Body of pancreas (tissue), 4 donors: ENCODE data around the gene ACTG2. TPM values are rescaled to one million over a fixed set of nuclear protein-coding genes. Genes with fewer than 3 reads are reported as not detected.
A peak's percentile ranks its signal among the peaks of the same experiment; 100 is the strongest.

Source experiments
- ATAC-seq: fragments of 150-250 bp; one replicate; pipeline ENCODE4 v1.9.1; 2016
- DNase-seq, 4 donors: peaks; one replicate each; pipeline ENCODE4 v3.0.0-alpha.2; 2019
- H3K27ac ChIP-seq, 4 donors: fragments of 200-600 bp; sonication (generic); 1 replicate in 3 of 4; 2 replicates in 1 of 4; pipeline versions ENCODE4 v1.5.1 to v1.6.1; 2016 to 2019; ENCODE audit warnings: mild to moderate bottlenecking in 1 of 4, mixed read lengths in 1 of 4, moderate library complexity in 1 of 4
- H3K27me3 ChIP-seq, 2 donors: fragments of 200-600 bp; sonication (generic); one replicate each; pipeline ENCODE4 v1.6.0; 2016; ENCODE audit warnings: mild to moderate bottlenecking in 1 of 2
- H3K36me3 ChIP-seq, 2 donors: fragments of 200-600 bp; sonication (generic); replicated peaks in 1 of 2; 2 replicates each; pipeline ENCODE4 v1.5.1; 2016; ENCODE audit warnings: low read depth in 2 of 2; ENCODE audit not compliant: insufficient read depth in 1 of 2
- H3K4me1 ChIP-seq: fragments of 200-600 bp; sonication (generic); one replicate; pipeline ENCODE4 v1.6.0; 2016
- H3K4me3 ChIP-seq, 2 donors: fragments of 200-600 bp; sonication (generic); 1 replicate in 1 of 2; 2 replicates in 1 of 2; pipeline ENCODE4 v1.5.1; 2016 to 2019
- H3K9me3 ChIP-seq, 3 donors: fragments of 200-600 bp; sonication (generic); 1 replicate in 2 of 3; 2 replicates in 1 of 3; pipeline ENCODE4 v1.5.1; 2016
- POLR2A ChIP-seq, 3 donors: fragments of 450-650 bp; IDR thresholded peaks; one replicate each; pipeline ENCODE4 v1.6.1; 2016; ENCODE audit warnings: antibody characterized with exemption in 3 of 3, mild to moderate bottlenecking in 2 of 3
- whole genome bisulfite sequencing, 2 donors: methylation state at CpG; one replicate each; pipeline ENCODE4 v1.1.5; 2017; 5-methylcytosine and 5-hydroxymethylcytosine counted together
- intact Hi-C: fragments of 100-400 bp; cut with DNase I; formaldehyde crosslinking; loops from one replicate; pipeline ENCODE4 v1.15.1; 2023
- total RNA-seq, 2 donors: library from RNA; depleted of rRNA; stranded (reverse); fragments of >200 nt; gene quantifications; one replicate each; pipeline ENCODE4 v1.1.0, GENCODE V29; 2016
- TF ChIP-seq, protein P1 (sequence below), 7 experiments: fragments of 450-650 bp in 4 of 7; fragments of 200-600 bp in 3 of 7; sonication (generic) in 3 of 7; IDR thresholded peaks; one replicate each; pipeline ENCODE4 v1.5.1; 2016 to 2019; ENCODE audit warnings: antibody characterized with exemption in 7 of 7

The ACTG2 gene
- 1 to 10 TPM in 1 of 2 donors, under 1 TPM in 1; 0.52 to 1.3 TPM for total RNA-seq

DNA sequence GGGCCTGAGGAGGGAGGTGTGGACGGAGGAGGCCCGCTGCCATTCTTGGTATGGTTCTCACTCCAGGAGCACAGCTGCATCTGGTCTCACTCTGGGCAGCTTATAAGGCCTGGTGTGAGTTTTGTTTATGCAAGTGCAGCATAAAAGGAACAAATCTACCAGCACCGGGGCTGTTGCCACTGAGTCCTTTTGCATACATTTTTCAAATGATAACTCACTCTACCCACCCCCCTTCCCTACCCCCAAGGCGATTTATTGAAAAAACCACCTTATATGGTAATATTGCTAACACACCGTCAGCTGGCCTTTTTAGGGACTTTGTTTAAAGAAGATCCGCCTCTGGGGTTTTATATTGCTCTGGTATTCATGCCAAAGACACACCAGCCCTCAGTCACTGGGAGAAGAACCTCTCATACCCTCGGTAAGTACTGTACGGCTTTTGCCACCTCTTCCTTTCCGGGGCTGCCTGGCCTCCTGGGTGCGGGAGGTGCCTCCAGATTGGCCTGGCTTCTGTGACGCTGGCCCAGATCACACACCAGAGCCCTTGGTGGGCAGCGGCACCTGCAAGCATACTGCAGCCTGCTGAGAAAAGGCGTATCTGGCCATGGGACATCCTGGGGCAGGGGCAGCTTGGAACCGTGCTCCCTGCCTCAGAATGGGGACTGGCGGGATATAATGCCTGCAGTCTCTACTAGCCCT lies at the start of gene ACTG2:
Gene ACTG2 (plus strand): TSS at position 378 of the 699 bp plus-strand sequence. CDS start 8,304 bp downstream, outside the sequence.
- TF ChIP-seq, protein P1, sequence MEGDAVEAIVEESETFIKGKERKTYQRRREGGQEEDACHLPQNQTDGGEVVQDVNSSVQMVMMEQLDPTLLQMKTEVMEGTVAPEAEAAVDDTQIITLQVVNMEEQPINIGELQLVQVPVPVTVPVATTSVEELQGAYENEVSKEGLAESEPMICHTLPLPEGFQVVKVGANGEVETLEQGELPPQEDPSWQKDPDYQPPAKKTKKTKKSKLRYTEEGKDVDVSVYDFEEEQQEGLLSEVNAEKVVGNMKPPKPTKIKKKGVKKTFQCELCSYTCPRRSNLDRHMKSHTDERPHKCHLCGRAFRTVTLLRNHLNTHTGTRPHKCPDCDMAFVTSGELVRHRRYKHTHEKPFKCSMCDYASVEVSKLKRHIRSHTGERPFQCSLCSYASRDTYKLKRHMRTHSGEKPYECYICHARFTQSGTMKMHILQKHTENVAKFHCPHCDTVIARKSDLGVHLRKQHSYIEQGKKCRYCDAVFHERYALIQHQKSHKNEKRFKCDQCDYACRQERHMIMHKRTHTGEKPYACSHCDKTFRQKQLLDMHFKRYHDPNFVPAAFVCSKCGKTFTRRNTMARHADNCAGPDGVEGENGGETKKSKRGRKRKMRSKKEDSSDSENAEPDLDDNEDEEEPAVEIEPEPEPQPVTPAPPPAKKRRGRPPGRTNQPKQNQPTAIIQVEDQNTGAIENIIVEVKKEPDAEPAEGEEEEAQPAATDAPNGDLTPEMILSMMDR (IDR thresholded peaks at IDR 0.05), result no peak
- no peak for TF ChIP-seq POLR2A (IDR thresholded peaks at IDR 0.05)
- DNase-seq, result no peak
- WGBS, 2 donors, result 69 to 71% methylated on average over 5 to 15 of the region's 15 CpGs
- Histone ChIP-seq H3K27ac (no peak within 1 kb of the TSS), H3K27me3 (no peaks in the 10 kb centered on the region), H3K36me3 (no peaks in the 10 kb centered on the region), H3K4me3 (no peak within 1 kb of the TSS), H3K9me3 (no peaks in the 10 kb centered on the region), H3K4me1 (no peaks in the 10 kb centered on the region)
- intact Hi-C loops, result no loop called here
- no peak for ATAC-seq

DNA sequence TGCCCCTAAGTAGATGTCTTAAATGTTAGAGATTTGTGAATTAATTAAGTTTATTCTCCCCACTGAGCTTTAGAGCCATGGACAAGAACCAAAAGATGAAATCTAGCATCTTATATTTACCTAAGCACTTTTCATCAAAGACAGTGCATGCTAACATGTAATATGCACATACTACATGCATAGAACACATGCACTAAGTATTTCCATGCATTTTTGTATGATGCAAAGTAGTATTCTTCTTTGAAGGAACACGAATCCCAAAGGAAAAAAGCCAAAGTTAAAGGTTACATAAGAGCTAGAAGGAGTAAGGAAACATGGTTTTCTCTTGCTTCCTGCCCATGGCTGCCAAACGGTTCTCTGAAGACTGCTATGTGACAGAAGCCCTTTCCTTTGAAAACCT lies 48.7 kb upstream of the ACTG2 start:
- Histone ChIP-seq H3K4me3 (no peak overlapping the region), H3K36me3 (peaks cover 9 to 22% of the 10 kb centered on the region in 2 donors), H3K27ac (no peak overlapping the region), H3K9me3 (no peaks in the 10 kb centered on the region), H3K27me3 (no peaks in the 10 kb centered on the region), H3K4me1 (peaks cover 18% of the 10 kb centered on the region)
- ATAC-seq, result no peak
- intact Hi-C loops, result no loop called here
- no peak for DNase-seq
- no peak for TF ChIP-seq POLR2A (IDR thresholded peaks at IDR 0.05)
- TF ChIP-seq, protein P1 (IDR thresholded peaks at IDR 0.05), result no peak
- WGBS, 2 donors, result 58 to 60% methylated on average over 2 of the region's 2 CpGs

DNA sequence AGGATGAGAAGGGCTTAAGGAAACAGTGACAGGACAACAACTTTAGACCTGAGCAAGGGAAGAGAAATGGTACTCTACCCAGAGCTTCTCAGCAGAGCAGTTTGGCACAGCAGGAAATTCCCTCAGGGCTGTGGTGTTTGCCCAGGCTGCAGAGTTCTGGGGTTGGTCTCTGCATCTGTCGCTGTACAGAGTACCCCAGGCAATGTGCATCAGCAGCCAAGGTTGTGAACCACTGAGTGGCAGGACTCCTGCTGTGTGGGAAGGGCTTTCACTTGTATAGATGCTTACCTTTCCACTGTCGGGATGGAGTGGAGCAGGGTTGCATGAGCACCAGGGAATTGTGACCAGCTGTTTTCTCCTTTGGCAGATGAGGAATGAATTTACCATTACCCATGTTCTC lies 42.8 kb upstream of the ACTG2 start:
- ATAC-seq (no peak), DNase-seq (no peak)
- no peak for TF ChIP-seq POLR2A (IDR thresholded peaks at IDR 0.05)
- TF ChIP-seq, protein P1 (IDR thresholded peaks at IDR 0.05), result no peak
- 92 to 100% methylated on average over 2 of the region's 2 CpGs for WGBS, 2 donors
- intact Hi-C loops, result no loop called here
- Histone ChIP-seq H3K27ac (no peak overlapping the region), H3K4me1 (no peaks in the 10 kb centered on the region), H3K9me3 (no peaks in the 10 kb centered on the region), H3K36me3 (peaks cover 12 to 54% of the 10 kb centered on the region in 2 donors), H3K4me3 (no peak overlapping the region), H3K27me3 (no peaks in the 10 kb centered on the region)

DNA sequence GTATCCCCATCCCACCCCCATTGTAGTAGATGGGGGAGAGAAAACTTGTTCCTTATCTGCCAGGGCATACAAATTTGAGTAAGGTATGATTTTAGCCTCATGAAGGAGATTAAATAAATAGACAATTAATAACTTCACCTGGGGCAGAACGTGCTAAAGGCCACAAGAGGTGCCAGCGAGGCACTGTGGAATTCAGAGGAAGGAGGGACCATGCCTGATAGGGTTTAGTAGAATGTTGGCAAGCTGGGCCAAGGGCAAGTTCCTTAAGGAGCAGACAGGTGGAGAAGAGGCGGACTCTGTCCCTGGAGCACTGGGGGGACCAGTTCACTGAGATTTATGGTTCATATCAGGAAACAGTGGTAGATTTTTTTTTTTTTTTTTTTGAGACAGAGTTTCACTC lies 41.5 kb upstream of the ACTG2 start:
- Histone ChIP-seq H3K27me3 (no peaks in the 10 kb centered on the region), H3K27ac (no peak overlapping the region), H3K4me1 (no peaks in the 10 kb centered on the region), H3K9me3 (no peaks in the 10 kb centered on the region), H3K36me3 (peaks cover 5 to 54% of the 10 kb centered on the region in 2 donors), H3K4me3 (no peak overlapping the region)
- DNase-seq (peak in 1 of 4 donors; percentile 3), ATAC-seq (no peak)
- TF ChIP-seq, protein P1 (IDR thresholded peaks at IDR 0.05), result peak in 3 of 7 experiments; percentile 10 to 23 (median 16)
- TF ChIP-seq POLR2A (IDR thresholded peaks at IDR 0.05), result no peak
- WGBS, 2 donors, result 52 to 55% methylated on average over 3 of the region's 3 CpGs
- intact Hi-C loops, result no loop called here

DNA sequence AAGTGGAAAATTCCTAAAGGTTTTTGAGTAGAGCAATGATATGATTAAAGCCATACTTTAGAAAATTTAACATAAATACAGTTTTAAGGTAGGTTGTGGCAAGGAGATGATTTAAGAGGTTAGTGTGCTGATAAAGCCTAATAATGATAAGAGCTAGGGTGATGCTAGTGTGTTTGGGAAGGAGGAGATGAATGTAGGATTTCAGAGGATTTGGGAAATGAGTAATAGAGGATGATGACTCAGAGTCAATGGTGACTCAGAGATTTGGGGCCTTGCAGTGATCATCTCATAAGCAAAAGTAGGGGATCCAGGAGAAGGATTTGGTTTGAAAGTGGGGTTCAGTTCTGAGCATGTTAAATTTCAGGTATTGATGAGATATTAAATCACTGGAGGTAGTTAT lies 40.8 kb upstream of the ACTG2 start:
- H3K27ac ChIP-seq, result no peak overlapping the region
- H3K4me3 ChIP-seq, result no peak overlapping the region
- no peaks in the 10 kb centered on the region for H3K4me1 ChIP-seq
- H3K27me3 ChIP-seq, result no peaks in the 10 kb centered on the region
- intact Hi-C loops, result no loop called here
- DNase-seq (no peak), ATAC-seq (no peak)
- no peak for TF ChIP-seq POLR2A (IDR thresholded peaks at IDR 0.05)
- TF ChIP-seq, protein P1 (IDR thresholded peaks at IDR 0.05), result no peak
- H3K9me3 ChIP-seq, result no peaks in the 10 kb centered on the region
- peaks cover 3 to 50% of the 10 kb centered on the region in 2 donors for H3K36me3 ChIP-seq
